Spleen (tissue), 11 donors: ENCODE results near the gene ONECUT2. TPM values are rescaled to one million over a fixed set of nuclear protein-coding genes. Genes with fewer than 3 reads are reported as not detected.

ENCODE experiments used
- DNase-seq: peaks from one replicate; pipeline ENCODE4 v3.0.0-alpha.2; 2020
- H3K27ac ChIP-seq, 8 donors: fragments of 200-600 bp; sonication (generic) in 7 of 8; 1 replicate in 4 of 8; 2 replicates in 4 of 8; pipeline versions ENCODE4 v1.5.0 to v1.8.0; 2016 to 2021; ENCODE audit warnings: inconsistent platforms in 4 of 8, mild to moderate bottlenecking in 4 of 8, moderate library complexity in 1 of 8
- H3K27me3 ChIP-seq, 7 donors: fragments of 200-600 bp; sonication (generic) in 6 of 7; replicated peaks in 1 of 7; 1 replicate in 4 of 7; 2 replicates in 3 of 7; pipeline versions ENCODE4 v1.5.0 to v1.8.0; 2016 to 2021; ENCODE audit warnings: inconsistent platforms in 3 of 7, mild to moderate bottlenecking in 1 of 7
- H3K36me3 ChIP-seq, 6 donors: fragments of 200-600 bp; sonication (generic) in 5 of 6; 1 replicate in 4 of 6; 2 replicates in 2 of 6; pipeline versions ENCODE4 v1.5.0 to v1.8.0; 2016 to 2021; ENCODE audit warnings: inconsistent platforms in 2 of 6
- H3K4me1 ChIP-seq, 6 donors: fragments of 200-600 bp; sonication (generic) in 5 of 6; 1 replicate in 3 of 6; 2 replicates in 3 of 6; pipeline versions ENCODE4 v1.5.0 to v1.8.0; 2016 to 2021; ENCODE audit warnings: inconsistent platforms in 3 of 6
- H3K4me3 ChIP-seq, 8 donors: fragments of 200-600 bp; sonication (generic) in 7 of 8; 1 replicate in 4 of 8; 2 replicates in 4 of 8; pipeline versions ENCODE4 v1.5.0 to v1.8.0; 2016 to 2021; ENCODE audit warnings: inconsistent platforms in 4 of 8, mild to moderate bottlenecking in 4 of 8, moderate library complexity in 2 of 8
- H3K9me3 ChIP-seq, 8 donors: fragments of 200-600 bp; sonication (generic) in 7 of 8; 1 replicate in 4 of 8; 2 replicates in 4 of 8; pipeline versions ENCODE4 v1.5.0 to v1.8.0; 2016 to 2021; ENCODE audit warnings: inconsistent platforms in 4 of 8
- POLR2A ChIP-seq, 3 donors: fragments of 450-650 bp; IDR thresholded peaks; one replicate each; pipeline ENCODE4 v1.5.1; 2017; ENCODE audit warnings: antibody characterized with exemption in 3 of 3, mild to moderate bottlenecking in 1 of 3
- POLR2AphosphoS5 ChIP-seq, 3 donors: sonication (generic); formaldehyde crosslinking; IDR thresholded peaks; one replicate each; pipeline ENCODE4 v1.5.1; 2017; ENCODE audit warnings: antibody characterized with exemption in 3 of 3
- WGBS, 5 donors: extraction: QIAGEN DNeasy Blood & Tissue Kit in 3 of 5; methylation state at CpG; one replicate each; pipeline versions ENCODE4 v1.1.5 to v1.1.7; 2013 to 2018; 5-methylcytosine and 5-hydroxymethylcytosine counted together
- intact Hi-C: fragments of 100-400 bp; cut with DNase I; formaldehyde crosslinking; loops from one replicate; pipeline ENCODE4 v1.15.0; 2023; ENCODE audit warnings: low total_unique reads
- polyA plus RNA-seq, 3 donors: library from polyadenylated mRNA; stranded (reverse); fragments of 200-250 nt; gene quantifications; one replicate each; pipeline ENCODE4 v1.2.1, GENCODE V29; 2013
- total RNA-seq, 7 donors: library from RNA; depleted of rRNA in 3 of 7; stranded (reverse); fragments of >200 nt in 3 of 7; fragmentation: NEBNext Ultra II Directional in 4 of 7; extraction: Animal tissue kit (Norgen Biotek cat#: 25700) in 4 of 7; gene quantifications; one replicate each; pipeline versions ENCODE4 v1.1.0 to v1.2.1, GENCODE V29; 2016 to 2021
- TF ChIP-seq, protein P1 (sequence below), 11 experiments: fragments of 200-600 bp in 7 of 11; fragments of 450-650 bp in 4 of 11; sonication (generic) in 4 of 11; IDR thresholded peaks in 8 of 11; conservative IDR thresholded peaks in 3 of 11; 1 replicate in 7 of 11; 2 replicates in 4 of 11; pipeline versions ENCODE4 v1.4.0 to v1.8.0; 2016 to 2021; ENCODE audit warnings: antibody characterized with exemption in 11 of 11, inconsistent platforms in 4 of 11, mild to moderate bottlenecking in 1 of 11
- donor health status: healthy with polysubstance abuse.
- donor health status: DM: no; HTN: no; CAD: no; lungs with moderate emphysema.
- donor health status: DM: no; HTN: no; CAD: no.
- donor health status: Bipolar disorder and iron deficiency.
- donor health status: healthy.
- donor health status: DM: no; HTN: no; CAD: no.
- donor health status: DM: yes; HTN: yes; CAD: no.

Gene ONECUT2
- total and polyA plus RNA-seq, 10 donors, result under 0.01 to 0.03 (median 0.03) TPM; not detected in 7

DNA sequence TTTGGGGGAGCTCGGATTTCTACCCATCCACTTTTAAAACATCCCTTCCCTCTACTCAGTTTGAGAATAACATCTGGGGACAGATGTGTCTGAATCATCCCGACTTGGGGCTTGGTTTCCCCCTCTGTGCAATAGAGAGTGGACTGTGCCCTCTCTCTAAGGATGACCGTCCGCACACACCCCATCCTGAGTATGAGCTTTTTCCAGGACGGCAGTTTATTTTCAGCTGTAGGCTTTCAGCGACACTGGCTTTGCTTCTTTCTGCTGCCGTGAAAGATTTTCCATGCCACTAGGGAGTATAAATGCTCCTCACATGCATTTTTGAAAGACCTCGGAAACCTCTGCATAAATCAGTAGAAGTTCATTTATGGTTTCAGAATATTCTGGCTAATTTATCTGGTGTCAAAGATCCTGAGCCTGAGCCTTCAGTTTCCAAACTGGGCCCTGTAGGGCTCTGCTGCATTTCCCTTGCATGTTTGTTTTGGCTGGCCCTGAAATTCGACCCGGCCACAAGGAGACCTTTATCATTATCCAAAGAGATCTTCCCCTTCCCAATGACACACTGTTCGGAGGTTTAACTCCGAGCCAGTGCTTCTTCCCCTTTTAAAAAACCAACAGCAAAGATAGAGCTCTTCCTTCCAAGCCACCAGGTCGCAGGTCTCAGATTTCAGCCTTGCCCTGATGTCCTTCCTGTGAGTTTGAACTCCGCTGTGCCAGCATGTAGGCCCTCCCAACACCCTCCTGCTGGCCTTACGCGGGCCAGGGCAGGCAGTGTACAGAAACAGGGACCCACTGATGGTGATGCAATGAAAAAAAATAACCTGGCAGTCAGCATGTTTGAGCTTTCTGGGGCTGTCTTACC lies 98.1 kb downstream of the ONECUT2 start:
- Histone ChIP-seq H3K36me3 (no peaks in the 10 kb centered on the region), H3K27me3 (no peaks in the 10 kb centered on the region), H3K4me1 (no peaks in the 10 kb centered on the region), H3K9me3 (no peaks in the 10 kb centered on the region), H3K27ac (peak overlapping the region in 3 of 8 donors; percentile 12 to 21 (median 16)), H3K4me3 (no peak overlapping the region)
- DNase-seq, result no peak
- TF ChIP-seq POLR2AphosphoS5 (IDR thresholded peaks at IDR 0.05) (peak in 1 of 3 donors; percentile 35), POLR2A (IDR thresholded peaks at IDR 0.05) (no peak)
- WGBS, 5 donors, result 49 to 69% (median 60%) methylated on average over 16 of the region's 16 CpGs
- intact Hi-C loops, result no loop called here

- peak overlapping the region in 3 of 8 donors; percentile 12 to 21 (median 16) for H3K27ac ChIP-seq
- WGBS, 5 donors, result 62 to 82% (median 68%) methylated on average over 4 of the region's 4 CpGs
- H3K4me1 ChIP-seq, result no peaks in the 10 kb centered on the region
- TF ChIP-seq POLR2AphosphoS5 (IDR thresholded peaks at IDR 0.05), result no peak
- no peak for TF ChIP-seq POLR2A (IDR thresholded peaks at IDR 0.05)
- H3K4me3 ChIP-seq, result no peak overlapping the region
- H3K27me3 ChIP-seq, result no peaks in the 10 kb centered on the region
- intact Hi-C loops, result no loop called here
- H3K36me3 ChIP-seq, result no peaks in the 10 kb centered on the region
- DNase-seq, result no peak
- no peaks in the 10 kb centered on the region for H3K9me3 ChIP-seq
Observed at GRCh38 chr18:57533868-57534510, 98.8 kb downstream of the ONECUT2 start.

- no peaks in the 10 kb centered on the region for H3K9me3 ChIP-seq
- H3K4me1 ChIP-seq, result no peaks in the 10 kb centered on the region
- no peak for DNase-seq
- intact Hi-C loops, result no loop called here
- H3K36me3 ChIP-seq, result no peaks in the 10 kb centered on the region
- H3K27me3 ChIP-seq, result no peaks in the 10 kb centered on the region
- no peak for TF ChIP-seq POLR2AphosphoS5 (IDR thresholded peaks at IDR 0.05)
- TF ChIP-seq, protein P1, sequence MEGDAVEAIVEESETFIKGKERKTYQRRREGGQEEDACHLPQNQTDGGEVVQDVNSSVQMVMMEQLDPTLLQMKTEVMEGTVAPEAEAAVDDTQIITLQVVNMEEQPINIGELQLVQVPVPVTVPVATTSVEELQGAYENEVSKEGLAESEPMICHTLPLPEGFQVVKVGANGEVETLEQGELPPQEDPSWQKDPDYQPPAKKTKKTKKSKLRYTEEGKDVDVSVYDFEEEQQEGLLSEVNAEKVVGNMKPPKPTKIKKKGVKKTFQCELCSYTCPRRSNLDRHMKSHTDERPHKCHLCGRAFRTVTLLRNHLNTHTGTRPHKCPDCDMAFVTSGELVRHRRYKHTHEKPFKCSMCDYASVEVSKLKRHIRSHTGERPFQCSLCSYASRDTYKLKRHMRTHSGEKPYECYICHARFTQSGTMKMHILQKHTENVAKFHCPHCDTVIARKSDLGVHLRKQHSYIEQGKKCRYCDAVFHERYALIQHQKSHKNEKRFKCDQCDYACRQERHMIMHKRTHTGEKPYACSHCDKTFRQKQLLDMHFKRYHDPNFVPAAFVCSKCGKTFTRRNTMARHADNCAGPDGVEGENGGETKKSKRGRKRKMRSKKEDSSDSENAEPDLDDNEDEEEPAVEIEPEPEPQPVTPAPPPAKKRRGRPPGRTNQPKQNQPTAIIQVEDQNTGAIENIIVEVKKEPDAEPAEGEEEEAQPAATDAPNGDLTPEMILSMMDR (IDR thresholded peaks at IDR 0.05 in 8 of 11, conservative IDR thresholded peaks at IDR 0.05 in 3 of 11), result no peak
- no peak for TF ChIP-seq POLR2A (IDR thresholded peaks at IDR 0.05)
- H3K4me3 ChIP-seq, result no peak overlapping the region
- no peak overlapping the region for H3K27ac ChIP-seq
Observed at GRCh38 chr18:57534511-57534909, 99.3 kb downstream of the ONECUT2 start.

DNA sequence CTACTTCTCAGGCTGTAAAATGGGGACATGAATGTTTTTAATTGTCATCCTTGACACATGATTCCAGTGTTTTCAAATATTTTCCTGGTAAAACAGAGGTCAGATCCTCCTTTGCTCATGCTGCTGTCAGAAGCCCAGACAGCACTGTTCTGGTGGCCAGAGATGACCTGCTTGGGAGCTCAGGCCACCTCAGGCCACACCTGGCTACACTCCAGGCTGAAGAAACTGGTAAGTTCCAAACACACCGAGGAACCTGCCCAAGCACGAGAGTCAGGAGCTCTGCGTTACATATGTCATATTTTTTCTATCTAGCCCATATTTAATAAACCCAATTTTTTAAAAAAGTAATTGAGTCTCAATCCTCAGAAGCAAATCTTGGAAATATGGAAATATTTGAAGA lies 103.4 kb downstream of the ONECUT2 start:
- no peak overlapping the region for H3K4me3 ChIP-seq
- WGBS, 5 donors, result 89 to 98% (median 92%) methylated on average over 3 of the region's 3 CpGs
- H3K27me3 ChIP-seq, result no peaks in the 10 kb centered on the region
- TF ChIP-seq POLR2A (IDR thresholded peaks at IDR 0.05), result no peak
- no peak for TF ChIP-seq POLR2AphosphoS5 (IDR thresholded peaks at IDR 0.05)
- TF ChIP-seq, protein P1 (IDR thresholded peaks at IDR 0.05 in 8 of 11, conservative IDR thresholded peaks at IDR 0.05 in 3 of 11), result no peak
- intact Hi-C loops, result no loop called here
- H3K4me1 ChIP-seq, result no peaks in the 10 kb centered on the region
- H3K36me3 ChIP-seq, result no peaks in the 10 kb centered on the region
- H3K9me3 ChIP-seq, result no peaks in the 10 kb centered on the region
- H3K27ac ChIP-seq, result no peak overlapping the region
- DNase-seq, result no peak

DNA sequence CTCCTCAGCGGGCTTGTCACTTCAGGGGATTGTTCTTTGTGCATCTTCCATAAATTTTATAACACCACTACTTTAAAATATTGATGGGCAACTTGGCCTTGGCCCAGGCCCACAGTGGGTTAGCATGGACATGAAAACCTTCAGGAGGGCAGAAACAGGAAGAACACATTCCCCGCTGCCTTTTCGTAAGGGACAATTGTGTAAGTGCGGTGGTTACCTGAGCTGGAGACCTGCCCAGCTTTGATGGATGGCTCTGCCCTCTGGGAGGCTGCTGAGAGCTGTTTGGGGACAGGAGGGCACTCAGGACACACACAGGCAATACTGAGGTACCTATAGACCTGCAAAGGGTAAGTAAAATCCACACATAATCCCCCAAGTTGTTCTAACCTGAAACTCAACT lies 104.5 kb downstream of the ONECUT2 start:
- WGBS, 5 donors, result 73 to 87% (median 84%) methylated on average over 4 of the region's 4 CpGs
- no peak for DNase-seq
- Histone ChIP-seq H3K9me3 (no peaks in the 10 kb centered on the region), H3K4me3 (no peak overlapping the region), H3K27ac (no peak overlapping the region), H3K36me3 (no peaks in the 10 kb centered on the region), H3K27me3 (no peaks in the 10 kb centered on the region), H3K4me1 (no peaks in the 10 kb centered on the region)
- TF ChIP-seq, protein P1 (IDR thresholded peaks at IDR 0.05 in 8 of 11, conservative IDR thresholded peaks at IDR 0.05 in 3 of 11), result no peak
- TF ChIP-seq POLR2A (IDR thresholded peaks at IDR 0.05), result no peak
- TF ChIP-seq POLR2AphosphoS5 (IDR thresholded peaks at IDR 0.05), result no peak
- intact Hi-C loops, result no loop called here
